ENCODE measurements around the gene EHF. TPM values are rescaled to one million over a fixed set of nuclear protein-coding genes. Genes with fewer than 3 reads are reported as not detected.

Gene EHF
- polyA plus RNA-seq, 1 donor from 2014 or later, result 0.17 TPM

GRCh38 chr11:34707462-34707840 lies 86.6 kb downstream of the EHF start:
- H3F3A ChIP-seq (ENCODE audit: insufficient read depth, low read length, poor library complexity, severe bottlenecking), result no peaks in the 10 kb centered on the region
- H3K27ac ChIP-seq (ENCODE audit: low read length), result no peak overlapping the region
- H2AFZ ChIP-seq (ENCODE audit: low read depth, low read length), result no peak overlapping the region
- H3K27me3 ChIP-seq (ENCODE audit: insufficient read depth, low read depth, low read length), result no peaks in the 10 kb centered on the region
- H3K79me2 ChIP-seq (replicated peaks; ENCODE audit: insufficient read depth, low read length), result no peaks in the 10 kb centered on the region
- no peak overlapping the region for H3K4me2 ChIP-seq (ENCODE audit: low read length)
- no peaks in the 10 kb centered on the region for H3K36me3 ChIP-seq (ENCODE audit: insufficient read depth, low read length)
- H3K4me3 ChIP-seq (ENCODE audit: low read length), result no peak overlapping the region
- H3K9ac ChIP-seq (ENCODE audit: low read length), result no peak overlapping the region
- no peaks in the 10 kb centered on the region for H4K20me1 ChIP-seq (ENCODE audit: insufficient read depth)
- TF ChIP-seq SMC3 (conservative IDR thresholded peaks at IDR 0.05; ENCODE audit: poor library complexity) (no peak), CTCF (IDR thresholded peaks at IDR 0.05; ENCODE audit: poor library complexity, severe bottlenecking) (no peak), RAD21 (conservative IDR thresholded peaks at IDR 0.05) (no peak), TAF1 (IDR thresholded peaks at IDR 0.05; ENCODE audit: low read depth) (no peak), POLR2AphosphoS5 (IDR thresholded peaks at IDR 0.05) (no peak), REST (IDR thresholded peaks at IDR 0.05; ENCODE audit: borderline replicate concordance) (no peak), EZH2 (IDR thresholded peaks at IDR 0.05; ENCODE audit: borderline replicate concordance, insufficient read depth, low read length, poor library complexity, severe bottlenecking) (no peak), EP300 (conservative IDR thresholded peaks at IDR 0.05; ENCODE audit: poor library complexity, severe bottlenecking) (no peak), MXI1 (conservative IDR thresholded peaks at IDR 0.05; ENCODE audit: poor library complexity, severe bottlenecking) (no peak)
- H3K9me3 ChIP-seq (ENCODE audit: low read length), result peaks cover 3% of the 10 kb centered on the region
- no peaks in the 10 kb centered on the region for H3K9me2 ChIP-seq (ENCODE audit: insufficient read depth, low read length)

Other genes starting within 250 kb of the EHF start
- gene CAT, start 182.2 kb upstream of the EHF start, polyA plus RNA-seq, result 40.1 and 46.4 TPM in 2 replicates
- gene ELF5, start 107.3 kb upstream of the EHF start, polyA plus RNA-seq, result not detected in 2 replicates